ENCODE results near the gene CNBD2. TPM values are rescaled to one million over a fixed set of nuclear protein-coding genes. Genes with fewer than 3 reads are reported as not detected.
"Not testable (repeated sequence)": the region's sequence is repeated elsewhere in the genome, so short reads cannot be mapped to it uniquely, and the experiment has no call there.

Gene CNBD2
- total RNA-seq, 1 experiment from 2014 or later, result 8.4 TPM

DNA sequence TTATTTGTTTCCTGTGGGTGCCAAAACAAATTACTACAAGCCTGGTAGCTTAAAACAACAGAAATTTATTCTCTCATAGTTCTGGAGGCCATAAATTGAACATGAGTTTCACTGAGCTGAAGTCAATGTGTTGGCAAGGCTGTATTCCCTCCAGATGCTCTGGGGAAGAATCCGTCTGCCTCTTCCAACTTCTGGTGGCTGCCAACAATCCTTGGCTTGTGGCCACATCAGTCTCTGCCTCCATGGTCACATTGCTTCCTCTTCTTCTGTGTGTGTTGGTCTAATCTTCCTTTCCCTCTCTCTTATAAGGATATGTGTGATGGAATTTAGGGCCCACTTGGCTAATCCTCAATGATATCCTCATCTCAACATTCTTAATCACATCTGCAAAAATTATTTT is 93.4 kb downstream of the CNBD2 start:
- Histone ChIP-seq H3K36me3 (ENCODE audit: insufficient read depth, low read length) (no peaks in the 10 kb centered on the region), H3K27ac (ENCODE audit: low read length) (no peak overlapping the region), H3K9ac (ENCODE audit: low read length) (no peak overlapping the region), H3K9me3 (ENCODE audit: low read length) (no peaks in the 10 kb centered on the region), H4K20me1 (ENCODE audit: insufficient read depth, low read depth, low read length) (no peaks in the 10 kb centered on the region), H2AFZ (ENCODE audit: low read length) (no peak overlapping the region), H3K9me2 (replicated peaks; ENCODE audit: insufficient read depth, low read length) (no peaks in the 10 kb centered on the region), H3K4me3 (ENCODE audit: low read length) (no peak overlapping the region), H3K79me2 (ENCODE audit: low read length) (no peaks in the 10 kb centered on the region), H3K4me2 (ENCODE audit: low read depth, low read length, poor library complexity, severe bottlenecking) (no peak overlapping the region), H3K4me1 (ENCODE audit: low read length) (peaks cover 7% of the 10 kb centered on the region), H3K27me3 (ENCODE audit: low read length) (peaks cover 4% of the 10 kb centered on the region; the same call in 1 of the 2 replicates)
- DNase-seq, result no peak

DNA sequence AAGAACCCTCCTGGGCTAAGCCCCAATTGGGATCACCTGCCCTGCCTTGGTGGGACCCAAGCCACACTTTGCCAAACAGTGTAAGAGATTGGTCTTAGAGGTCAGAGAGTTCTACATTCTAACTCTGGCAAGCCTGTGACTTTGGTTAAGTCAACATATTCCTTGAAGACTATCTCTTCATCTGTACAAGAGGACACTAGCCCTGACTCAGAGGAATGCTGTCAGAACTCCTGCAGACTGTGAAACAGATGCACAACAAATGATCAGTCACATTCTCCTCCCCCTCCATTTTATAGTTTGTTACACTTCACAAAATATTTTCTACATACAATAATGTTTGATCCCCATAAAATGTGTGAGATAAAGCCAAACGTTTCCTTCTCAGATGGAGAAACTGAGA is 94.4 kb downstream of the CNBD2 start:
- Histone ChIP-seq H3K27ac (ENCODE audit: low read length) (no peak overlapping the region), H3K4me3 (ENCODE audit: low read length) (no peak overlapping the region), H3K27me3 (ENCODE audit: low read length) (peaks cover 4% of the 10 kb centered on the region; the same call in 1 of the 2 replicates), H3K9me3 (ENCODE audit: low read length) (no peaks in the 10 kb centered on the region), H4K20me1 (ENCODE audit: insufficient read depth, low read depth, low read length) (no peaks in the 10 kb centered on the region), H3K9ac (ENCODE audit: low read length) (no peak overlapping the region), H3K36me3 (ENCODE audit: insufficient read depth, low read length) (no peaks in the 10 kb centered on the region), H3K9me2 (replicated peaks; ENCODE audit: insufficient read depth, low read length) (no peaks in the 10 kb centered on the region), H2AFZ (ENCODE audit: low read length) (no peak overlapping the region), H3K4me1 (ENCODE audit: low read length) (peaks cover 7% of the 10 kb centered on the region), H3K79me2 (ENCODE audit: low read length) (no peaks in the 10 kb centered on the region), H3K4me2 (ENCODE audit: low read depth, low read length, poor library complexity, severe bottlenecking) (no peak overlapping the region)
- DNase-seq, result no peak

DNA sequence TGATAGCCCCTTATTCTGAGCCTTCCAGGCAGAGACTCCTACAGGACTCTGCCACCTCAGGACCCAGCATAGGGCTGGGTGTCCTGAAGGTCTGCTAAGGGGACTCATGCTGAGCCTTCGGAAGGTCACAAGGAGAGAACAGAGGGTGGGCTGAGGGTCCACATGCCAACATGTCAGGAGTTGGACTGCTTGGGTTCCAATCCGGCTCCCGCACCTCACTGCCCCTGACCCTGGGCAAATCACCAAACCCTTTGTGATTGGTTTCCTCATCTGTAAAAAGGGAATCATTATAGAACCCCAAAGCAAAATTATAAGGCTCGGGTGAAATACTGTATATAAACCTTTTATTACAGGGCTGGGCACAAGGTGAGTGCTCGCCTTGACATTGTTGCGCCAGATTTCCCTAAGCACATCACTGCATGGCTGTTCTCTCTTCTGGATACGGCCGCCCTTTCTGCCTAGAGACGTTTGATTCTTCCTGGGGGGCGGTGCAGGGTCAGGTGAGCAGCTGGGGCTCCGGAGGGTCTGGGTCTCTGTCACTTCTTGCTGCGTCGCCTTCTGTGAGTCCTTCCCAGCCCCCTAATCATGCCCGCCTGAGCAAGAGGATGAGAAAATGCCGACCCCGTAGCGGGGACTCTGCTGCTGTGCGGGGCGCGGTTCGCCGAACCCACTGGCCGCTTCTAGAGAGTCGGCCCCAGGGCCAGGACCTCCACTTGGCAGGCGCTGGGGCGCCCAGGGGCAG is 95.7 kb downstream of the CNBD2 start:
- peaks cover 4% of the 10 kb centered on the region; the same call in 1 of the 2 replicates for H3K27me3 ChIP-seq (ENCODE audit: low read length)
- H3K27ac ChIP-seq (ENCODE audit: low read length), result no peak overlapping the region
- H4K20me1 ChIP-seq (ENCODE audit: insufficient read depth, low read depth, low read length), result no peaks in the 10 kb centered on the region
- DNase-seq, result no peak
- peaks cover 7% of the 10 kb centered on the region for H3K4me1 ChIP-seq (ENCODE audit: low read length)
- H3K9ac ChIP-seq (ENCODE audit: low read length), result peak overlapping the region; percentile 66
- H3K4me2 ChIP-seq (ENCODE audit: low read depth, low read length, poor library complexity, severe bottlenecking), result peak overlapping the region; percentile 78
- peak overlapping the region; percentile 67 for H3K4me3 ChIP-seq (ENCODE audit: low read length)
- no peaks in the 10 kb centered on the region for H3K79me2 ChIP-seq (ENCODE audit: low read length)
- H2AFZ ChIP-seq (ENCODE audit: low read length), result peak overlapping the region; percentile 87; the same call in 1 of the 2 replicates
- no peaks in the 10 kb centered on the region for H3K9me2 ChIP-seq (replicated peaks; ENCODE audit: insufficient read depth, low read length)
- no peaks in the 10 kb centered on the region for H3K36me3 ChIP-seq (ENCODE audit: insufficient read depth, low read length)
- H3K9me3 ChIP-seq (ENCODE audit: low read length), result no peaks in the 10 kb centered on the region

DNA sequence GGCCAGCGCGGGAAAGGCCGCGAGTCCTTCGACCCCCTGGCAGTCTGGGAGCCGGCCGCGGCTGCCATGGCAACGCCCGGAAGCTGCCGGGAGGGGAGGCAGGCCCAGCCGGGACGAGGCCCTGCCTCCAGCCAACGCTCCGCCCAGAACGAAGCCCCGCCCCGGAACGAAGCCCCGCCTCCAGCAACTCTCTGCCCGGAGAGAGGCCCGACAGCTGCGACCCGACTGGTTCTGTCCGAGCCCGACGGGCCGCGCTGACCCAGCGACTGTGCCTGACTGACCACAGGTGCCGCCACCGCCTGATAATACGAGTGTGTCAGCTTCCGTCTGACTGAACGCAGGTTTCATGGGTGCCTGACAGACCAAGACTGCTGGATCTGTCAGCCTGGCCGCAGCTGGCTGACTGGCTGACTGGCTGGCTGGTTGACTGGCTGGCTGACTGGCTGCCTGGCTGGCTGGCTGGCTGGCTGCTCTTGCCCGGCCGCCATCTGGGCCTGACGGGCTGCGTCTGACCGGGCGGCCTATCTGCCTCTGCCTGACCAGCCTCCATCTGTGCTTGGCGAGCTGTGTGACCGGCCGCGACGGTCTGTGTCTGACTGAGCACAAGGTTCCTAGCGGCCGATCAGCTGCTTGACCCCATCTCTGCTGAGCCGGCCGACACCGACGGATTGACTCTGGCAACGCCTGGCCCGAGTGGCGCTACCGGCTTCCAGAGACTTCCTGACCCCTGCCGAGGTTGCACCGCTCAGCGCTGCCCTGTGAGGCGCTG is 96.5 kb downstream of the CNBD2 start:
- H3K4me2 ChIP-seq (ENCODE audit: low read depth, low read length, poor library complexity, severe bottlenecking), result peak overlapping the region; percentile 78
- H3K9me3 ChIP-seq (ENCODE audit: low read length), result no peaks in the 10 kb centered on the region
- H3K36me3 ChIP-seq (ENCODE audit: insufficient read depth, low read length), result no peaks in the 10 kb centered on the region
- H3K27me3 ChIP-seq (ENCODE audit: low read length), result peaks cover 4% of the 10 kb centered on the region; the same call in 1 of the 2 replicates
- H3K9me2 ChIP-seq (replicated peaks; ENCODE audit: insufficient read depth, low read length), result no peaks in the 10 kb centered on the region
- H3K9ac ChIP-seq (ENCODE audit: low read length), result peak overlapping the region; percentile 66
- peak overlapping the region; percentile 67 for H3K4me3 ChIP-seq (ENCODE audit: low read length)
- H3K79me2 ChIP-seq (ENCODE audit: low read length), result no peaks in the 10 kb centered on the region
- no peak overlapping the region for H3K27ac ChIP-seq (ENCODE audit: low read length)
- H4K20me1 ChIP-seq (ENCODE audit: insufficient read depth, low read depth, low read length), result no peaks in the 10 kb centered on the region
- H3K4me1 ChIP-seq (ENCODE audit: low read length), result peaks cover 7% of the 10 kb centered on the region
- peak; percentile 94 for DNase-seq
- H2AFZ ChIP-seq (ENCODE audit: low read length), result peak overlapping the region; percentile 87; the same call in 1 of the 2 replicates

DNA sequence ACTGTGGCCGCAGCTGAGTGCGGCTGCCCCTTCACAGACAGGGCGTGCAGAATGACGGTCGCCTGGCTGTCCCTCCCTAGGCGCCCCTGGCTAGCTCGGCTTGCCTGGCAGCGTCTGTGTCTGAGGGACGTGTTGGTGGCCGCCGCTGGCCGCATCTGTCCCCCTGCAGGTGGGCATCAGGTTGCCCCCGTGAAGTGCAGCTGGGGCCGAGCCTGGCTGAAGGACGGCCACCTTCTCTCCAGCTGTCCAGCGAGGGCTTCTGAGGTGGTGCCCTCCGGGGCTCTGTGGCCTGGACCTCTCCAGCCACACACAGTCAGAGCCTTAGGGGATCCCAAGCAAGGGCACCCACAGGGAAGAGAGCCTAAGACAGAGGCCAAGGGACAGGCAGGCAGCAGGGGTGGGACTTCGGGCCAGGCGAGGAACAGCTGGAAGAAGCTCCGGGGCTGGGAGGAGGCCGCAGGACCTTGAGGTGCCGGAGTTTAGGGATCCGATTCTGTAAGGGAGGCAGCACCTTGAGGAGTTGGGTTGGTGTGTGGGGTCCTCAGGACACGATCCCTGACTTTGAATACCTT is 97.1 kb downstream of the CNBD2 start:
- H3K27ac ChIP-seq (ENCODE audit: low read length), result no peak overlapping the region
- no peaks in the 10 kb centered on the region for H3K9me2 ChIP-seq (replicated peaks; ENCODE audit: insufficient read depth, low read length)
- DNase-seq, result no peak
- no peak overlapping the region for H3K9ac ChIP-seq (ENCODE audit: low read length)
- H4K20me1 ChIP-seq (ENCODE audit: insufficient read depth, low read depth, low read length), result no peaks in the 10 kb centered on the region
- no peak overlapping the region for H2AFZ ChIP-seq (ENCODE audit: low read length)
- no peaks in the 10 kb centered on the region for H3K79me2 ChIP-seq (ENCODE audit: low read length)
- peaks cover 7% of the 10 kb centered on the region for H3K4me1 ChIP-seq (ENCODE audit: low read length)
- peaks cover 4% of the 10 kb centered on the region; the same call in 1 of the 2 replicates for H3K27me3 ChIP-seq (ENCODE audit: low read length)
- H3K4me3 ChIP-seq (ENCODE audit: low read length), result no peak overlapping the region; the same call in 1 of the 2 replicates
- H3K36me3 ChIP-seq (ENCODE audit: insufficient read depth, low read length), result no peaks in the 10 kb centered on the region
- H3K9me3 ChIP-seq (ENCODE audit: low read length), result no peaks in the 10 kb centered on the region
- peak overlapping the region; percentile 78 for H3K4me2 ChIP-seq (ENCODE audit: low read depth, low read length, poor library complexity, severe bottlenecking)

- H3K9ac ChIP-seq (ENCODE audit: low read length), result no peak overlapping the region
- H3K9me3 ChIP-seq (ENCODE audit: low read length), result no peaks in the 10 kb centered on the region
- H3K4me2 ChIP-seq (ENCODE audit: low read depth, low read length, poor library complexity, severe bottlenecking), result no peak overlapping the region
- H3K4me1 ChIP-seq (ENCODE audit: low read length), result peaks cover 7% of the 10 kb centered on the region
- H3K79me2 ChIP-seq (ENCODE audit: low read length), result no peaks in the 10 kb centered on the region
- DNase-seq, result no peak
- no peaks in the 10 kb centered on the region for H4K20me1 ChIP-seq (ENCODE audit: insufficient read depth, low read depth, low read length)
- H3K36me3 ChIP-seq (ENCODE audit: insufficient read depth, low read length), result no peaks in the 10 kb centered on the region
- no peak overlapping the region for H3K27ac ChIP-seq (ENCODE audit: low read length)
- no peak overlapping the region for H2AFZ ChIP-seq (ENCODE audit: low read length)
- no peak overlapping the region for H3K4me3 ChIP-seq (ENCODE audit: low read length)
- H3K27me3 ChIP-seq (ENCODE audit: low read length), result peaks cover 3% of the 10 kb centered on the region; the same call in 1 of the 2 replicates
- no peaks in the 10 kb centered on the region for H3K9me2 ChIP-seq (replicated peaks; ENCODE audit: insufficient read depth, low read length)
Observed at GRCh38 chr20:36066777-36067176, 98.4 kb downstream of the CNBD2 start.

GRCh38 chr20:36068526-36068925 is 100.1 kb downstream of the CNBD2 start:
- not testable (repeated sequence) for H3K9me2 ChIP-seq (replicated peaks; ENCODE audit: insufficient read depth, low read length); H2AFZ ChIP-seq (ENCODE audit: low read length); H3K4me3 ChIP-seq (ENCODE audit: low read length); H3K4me1 ChIP-seq (ENCODE audit: low read length); DNase-seq; H3K4me2 ChIP-seq (ENCODE audit: low read depth, low read length, poor library complexity, severe bottlenecking); H3K79me2 ChIP-seq (ENCODE audit: low read length); H3K9me3 ChIP-seq (ENCODE audit: low read length); H3K27me3 ChIP-seq (ENCODE audit: low read length); H3K36me3 ChIP-seq (ENCODE audit: insufficient read depth, low read length); H4K20me1 ChIP-seq (ENCODE audit: insufficient read depth, low read depth, low read length); H3K9ac ChIP-seq (ENCODE audit: low read length); H3K27ac ChIP-seq (ENCODE audit: low read length)

- no peak for DNase-seq
- no peaks in the 10 kb centered on the region for H3K36me3 ChIP-seq (ENCODE audit: insufficient read depth, low read length)
- H3K79me2 ChIP-seq (ENCODE audit: low read length), result no peaks in the 10 kb centered on the region
- H3K4me3 ChIP-seq (ENCODE audit: low read length), result no peak overlapping the region
- H3K9me3 ChIP-seq (ENCODE audit: low read length), result no peaks in the 10 kb centered on the region
- no peaks in the 10 kb centered on the region for H4K20me1 ChIP-seq (ENCODE audit: insufficient read depth, low read depth, low read length)
- H3K4me1 ChIP-seq (ENCODE audit: low read length), result peaks cover 8% of the 10 kb centered on the region
- H3K9me2 ChIP-seq (replicated peaks; ENCODE audit: insufficient read depth, low read length), result no peaks in the 10 kb centered on the region
- no peak overlapping the region for H3K4me2 ChIP-seq (ENCODE audit: low read depth, low read length, poor library complexity, severe bottlenecking)
- no peak overlapping the region for H3K27ac ChIP-seq (ENCODE audit: low read length)
- no peak overlapping the region for H3K9ac ChIP-seq (ENCODE audit: low read length)
- no peak overlapping the region for H2AFZ ChIP-seq (ENCODE audit: low read length)
- no peaks in the 10 kb centered on the region for H3K27me3 ChIP-seq (ENCODE audit: low read length)
Observed at GRCh38 chr20:36070451-36070850, 102.1 kb downstream of the CNBD2 start.
